Measurements from ENCODE around the gene FAM3B. TPM values are rescaled to one million over a fixed set of nuclear protein-coding genes. Genes with fewer than 3 reads are reported as not detected.

FAM3B gene
- total RNA-seq, 1 donor from 2014 or later, result not detected

- H3K27ac Mint-ChIP-seq (ENCODE audit: unreplicated experiment), result no peak overlapping the region
- DNase-seq (ENCODE audit: low spot score), result no peak
- peaks cover 8% of the 10 kb centered on the region for H3K9me3 Mint-ChIP-seq (ENCODE audit: low read depth)
- H3K36me3 Mint-ChIP-seq (ENCODE audit: low read depth), result peaks cover 2% of the 10 kb centered on the region
- no peak overlapping the region for H3K4me3 Mint-ChIP-seq (ENCODE audit: unreplicated experiment)
- peaks cover 13% of the 10 kb centered on the region for H3K27me3 Mint-ChIP-seq (ENCODE audit: low read depth)
- TF ChIP-seq, protein P1, sequence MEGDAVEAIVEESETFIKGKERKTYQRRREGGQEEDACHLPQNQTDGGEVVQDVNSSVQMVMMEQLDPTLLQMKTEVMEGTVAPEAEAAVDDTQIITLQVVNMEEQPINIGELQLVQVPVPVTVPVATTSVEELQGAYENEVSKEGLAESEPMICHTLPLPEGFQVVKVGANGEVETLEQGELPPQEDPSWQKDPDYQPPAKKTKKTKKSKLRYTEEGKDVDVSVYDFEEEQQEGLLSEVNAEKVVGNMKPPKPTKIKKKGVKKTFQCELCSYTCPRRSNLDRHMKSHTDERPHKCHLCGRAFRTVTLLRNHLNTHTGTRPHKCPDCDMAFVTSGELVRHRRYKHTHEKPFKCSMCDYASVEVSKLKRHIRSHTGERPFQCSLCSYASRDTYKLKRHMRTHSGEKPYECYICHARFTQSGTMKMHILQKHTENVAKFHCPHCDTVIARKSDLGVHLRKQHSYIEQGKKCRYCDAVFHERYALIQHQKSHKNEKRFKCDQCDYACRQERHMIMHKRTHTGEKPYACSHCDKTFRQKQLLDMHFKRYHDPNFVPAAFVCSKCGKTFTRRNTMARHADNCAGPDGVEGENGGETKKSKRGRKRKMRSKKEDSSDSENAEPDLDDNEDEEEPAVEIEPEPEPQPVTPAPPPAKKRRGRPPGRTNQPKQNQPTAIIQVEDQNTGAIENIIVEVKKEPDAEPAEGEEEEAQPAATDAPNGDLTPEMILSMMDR (IDR thresholded peaks at IDR 0.05), result no peak
- H3K4me1 Mint-ChIP-seq (ENCODE audit: low read depth), result no peaks in the 10 kb centered on the region
These were observed 63.3 kb downstream of the FAM3B start for GRCh38 chr21:41379901-41380300.

GRCh38 chr21:41381731-41382130, 65.1 kb downstream of the FAM3B start:
- H3K27me3 Mint-ChIP-seq (ENCODE audit: low read depth), result peaks cover 11% of the 10 kb centered on the region
- H3K4me1 Mint-ChIP-seq (ENCODE audit: low read depth), result no peaks in the 10 kb centered on the region
- H3K4me3 Mint-ChIP-seq (ENCODE audit: unreplicated experiment), result no peak overlapping the region
- TF ChIP-seq, protein P1 (IDR thresholded peaks at IDR 0.05), result no peak
- H3K36me3 Mint-ChIP-seq (ENCODE audit: low read depth), result peaks cover 2% of the 10 kb centered on the region
- peaks cover 8% of the 10 kb centered on the region for H3K9me3 Mint-ChIP-seq (ENCODE audit: low read depth)
- no peak overlapping the region for H3K27ac Mint-ChIP-seq (ENCODE audit: unreplicated experiment)
- DNase-seq (ENCODE audit: low spot score), result no peak

DNA sequence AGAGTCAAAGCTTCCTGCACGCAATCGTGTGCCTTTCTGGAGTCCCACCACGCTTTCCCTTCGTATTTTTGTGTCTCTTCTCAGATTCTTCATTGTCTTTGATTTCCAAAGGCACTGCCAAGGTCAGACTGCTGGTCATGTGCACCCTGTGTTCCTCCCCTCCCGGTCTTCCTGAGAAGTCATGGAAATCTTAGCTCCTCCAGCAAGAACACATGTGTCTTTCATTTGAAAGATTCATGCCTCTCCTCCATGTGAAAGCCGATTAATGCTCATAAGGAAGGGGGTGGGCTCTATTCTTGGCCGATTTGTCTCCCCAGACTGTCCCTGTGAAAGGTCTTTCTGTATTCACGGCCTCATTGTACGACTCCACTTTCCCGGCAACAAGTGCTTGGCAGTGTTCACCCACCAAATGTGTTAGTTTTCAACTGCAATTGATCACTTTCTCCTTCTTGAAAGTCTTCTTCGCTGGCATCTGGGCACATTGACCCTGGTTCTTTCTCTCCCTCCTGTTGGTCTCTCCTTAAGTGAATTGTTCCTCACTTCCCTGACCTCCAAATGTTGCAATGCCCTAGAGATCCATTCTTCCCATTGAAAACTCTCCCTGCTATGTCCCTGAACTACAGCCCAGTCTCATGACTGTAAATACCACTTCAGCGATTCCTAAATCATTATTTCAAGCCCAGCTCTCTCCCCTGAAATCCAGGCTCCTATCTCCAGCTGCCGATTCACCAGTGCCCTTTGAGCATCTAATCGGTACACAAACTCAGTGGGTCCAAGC, 70.6 kb downstream of the FAM3B start:
- H3K4me3 Mint-ChIP-seq (ENCODE audit: unreplicated experiment), result no peak overlapping the region

GRCh38 chr21:41387824-41388223, 71.2 kb downstream of the FAM3B start:
- Mint-ChIP-seq H3K4me1 (ENCODE audit: low read depth) (no peaks in the 10 kb centered on the region), H3K9me3 (ENCODE audit: low read depth) (peaks cover 3% of the 10 kb centered on the region), H3K36me3 (ENCODE audit: low read depth) (peaks cover 2% of the 10 kb centered on the region), H3K27me3 (ENCODE audit: low read depth) (peaks cover 18% of the 10 kb centered on the region), H3K4me3 (ENCODE audit: unreplicated experiment) (no peak overlapping the region), H3K27ac (ENCODE audit: unreplicated experiment) (no peak overlapping the region)
- TF ChIP-seq, protein P1 (IDR thresholded peaks at IDR 0.05), result no peak
- DNase-seq (ENCODE audit: low spot score), result no peak

More for the DNA sequence above, 70.6 kb downstream of the FAM3B start:
- DNase-seq (ENCODE audit: low spot score), result no peak
- no peaks in the 10 kb centered on the region for H3K4me1 Mint-ChIP-seq (ENCODE audit: low read depth)
- TF ChIP-seq, protein P1 (IDR thresholded peaks at IDR 0.05), result no peak
- H3K27ac Mint-ChIP-seq (ENCODE audit: unreplicated experiment), result no peak overlapping the region
- H3K9me3 Mint-ChIP-seq (ENCODE audit: low read depth), result peaks cover 3% of the 10 kb centered on the region
- H3K36me3 Mint-ChIP-seq (ENCODE audit: low read depth), result peaks cover under 1% of the 10 kb centered on the region
- peaks cover 16% of the 10 kb centered on the region for H3K27me3 Mint-ChIP-seq (ENCODE audit: low read depth)

- peaks cover 18% of the 10 kb centered on the region for H3K27me3 Mint-ChIP-seq (ENCODE audit: low read depth)
- H3K36me3 Mint-ChIP-seq (ENCODE audit: low read depth), result peaks cover 2% of the 10 kb centered on the region
- DNase-seq (ENCODE audit: low spot score), result no peak
- TF ChIP-seq, protein P1 (IDR thresholded peaks at IDR 0.05), result no peak
- H3K27ac Mint-ChIP-seq (ENCODE audit: unreplicated experiment), result no peak overlapping the region
- no peak overlapping the region for H3K4me3 Mint-ChIP-seq (ENCODE audit: unreplicated experiment)
- no peaks in the 10 kb centered on the region for H3K4me1 Mint-ChIP-seq (ENCODE audit: low read depth)
- H3K9me3 Mint-ChIP-seq (ENCODE audit: low read depth), result peaks cover 3% of the 10 kb centered on the region
These were observed 71.7 kb downstream of the FAM3B start for GRCh38 chr21:41388259-41388658.

Measured in chondrocyte (in vitro differentiated cells).